Measurements from ENCODE around the gene RNASE4. TPM values are rescaled to one million over a fixed set of nuclear protein-coding genes. Genes with fewer than 3 reads are reported as not detected.
A peak's percentile ranks its signal among the peaks of the same experiment; 100 is the strongest.
"Not testable (repeated sequence)": the region's sequence is repeated elsewhere in the genome, so short reads cannot be mapped to it uniquely, and the experiment has no call there.

RNASE4 gene, protein sequence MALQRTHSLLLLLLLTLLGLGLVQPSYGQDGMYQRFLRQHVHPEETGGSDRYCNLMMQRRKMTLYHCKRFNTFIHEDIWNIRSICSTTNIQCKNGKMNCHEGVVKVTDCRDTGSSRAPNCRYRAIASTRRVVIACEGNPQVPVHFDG
- total RNA-seq (10 to 100 TPM; 27.6 to 53.4 TPM), polyA plus RNA-seq (ENCODE audit: insufficient read depth, low read depth, low replicate concordance) (27.7 TPM)
- long read RNA-seq, donor 1, transcript RNASE4-203 (2 exons, 2,520 nt) = major isoform, 37 of 74 reads
- long read RNA-seq, donor 1, partial matches to known transcripts = 37 of 74 reads
- long read RNA-seq, donor 1, other reads (novel, unspliced or antisense) = 0 of 74 reads
- long read RNA-seq, donor 2, transcript RNASE4-203 (2 exons, 2,520 nt) = major isoform, 21 of 21 reads
- long read RNA-seq, donor 2, partial matches to known transcripts = 0 of 21 reads
- long read RNA-seq, donor 2, other reads (novel, unspliced or antisense) = 0 of 21 reads

- Histone ChIP-seq H3K27ac (peak within 1 kb of the TSS; percentile 100), H3K27me3 (no peaks in the 10 kb centered on the region), H3K9me3 (no peaks in the 10 kb centered on the region), H3K4me3 (peak within 1 kb of the TSS; percentile 86 to 94), H3K36me3 (ENCODE audit: low read depth, missing control alignments) (no peaks in the 10 kb centered on the region), H3K4me1 (peaks cover 10% of the 10 kb centered on the region)
- TF ChIP-seq, protein P1, sequence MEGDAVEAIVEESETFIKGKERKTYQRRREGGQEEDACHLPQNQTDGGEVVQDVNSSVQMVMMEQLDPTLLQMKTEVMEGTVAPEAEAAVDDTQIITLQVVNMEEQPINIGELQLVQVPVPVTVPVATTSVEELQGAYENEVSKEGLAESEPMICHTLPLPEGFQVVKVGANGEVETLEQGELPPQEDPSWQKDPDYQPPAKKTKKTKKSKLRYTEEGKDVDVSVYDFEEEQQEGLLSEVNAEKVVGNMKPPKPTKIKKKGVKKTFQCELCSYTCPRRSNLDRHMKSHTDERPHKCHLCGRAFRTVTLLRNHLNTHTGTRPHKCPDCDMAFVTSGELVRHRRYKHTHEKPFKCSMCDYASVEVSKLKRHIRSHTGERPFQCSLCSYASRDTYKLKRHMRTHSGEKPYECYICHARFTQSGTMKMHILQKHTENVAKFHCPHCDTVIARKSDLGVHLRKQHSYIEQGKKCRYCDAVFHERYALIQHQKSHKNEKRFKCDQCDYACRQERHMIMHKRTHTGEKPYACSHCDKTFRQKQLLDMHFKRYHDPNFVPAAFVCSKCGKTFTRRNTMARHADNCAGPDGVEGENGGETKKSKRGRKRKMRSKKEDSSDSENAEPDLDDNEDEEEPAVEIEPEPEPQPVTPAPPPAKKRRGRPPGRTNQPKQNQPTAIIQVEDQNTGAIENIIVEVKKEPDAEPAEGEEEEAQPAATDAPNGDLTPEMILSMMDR (IDR thresholded peaks at IDR 0.05) = no peak
- TF ChIP-seq POLR2A (IDR thresholded peaks at IDR 0.05) = no peak
- WGBS, 2 donors = 0% methylated on average over 37 to 42 of the region's 42 CpGs
- DNase-seq = peak; percentile 93
- intact Hi-C loops (cut with DNase I; ENCODE audit: low total_unique reads) = loop anchor here (5.0 kb wide), 1 partner anchor 352 kb away; the partner anchor contains the start of gene CCNB1IP1
Measured at GRCh38 chr14:20683891-20684661, at the start of gene RNASE4. Gene RNASE4, plus strand, starts transcription at chr14:20684560. Its CDS starts 14,812 bp downstream, at chr14:20699372.

- H3K9me3 ChIP-seq = no peaks in the 10 kb centered on the region
- TF ChIP-seq, protein P1 (IDR thresholded peaks at IDR 0.05) = no peak
- TF ChIP-seq POLR2A (IDR thresholded peaks at IDR 0.05) = no peak
- no peaks in the 10 kb centered on the region for H3K27me3 ChIP-seq
- intact Hi-C loops (cut with DNase I; ENCODE audit: low total_unique reads) = no loop called here
- DNase-seq = no peak
- H3K4me1 ChIP-seq = peaks cover 12% of the 10 kb centered on the region
- 75 to 100% methylated on average over 1 to 2 of the region's 2 CpGs for WGBS, 2 donors
- no peak within 1 kb of the TSS for H3K4me3 ChIP-seq
- H3K27ac ChIP-seq = peak within 1 kb of the TSS; percentile 50 to 59
- H3K36me3 ChIP-seq (ENCODE audit: low read depth, missing control alignments) = no peaks in the 10 kb centered on the region
Measured at GRCh38 chr14:20641591-20641990, 42.8 kb upstream of the RNASE4 start, which contains the start of gene OR6S1. Gene OR6S1, minus strand, starts transcription at chr14:20641691. Its CDS starts 0 bp downstream, at chr14:20641691.

DNA sequence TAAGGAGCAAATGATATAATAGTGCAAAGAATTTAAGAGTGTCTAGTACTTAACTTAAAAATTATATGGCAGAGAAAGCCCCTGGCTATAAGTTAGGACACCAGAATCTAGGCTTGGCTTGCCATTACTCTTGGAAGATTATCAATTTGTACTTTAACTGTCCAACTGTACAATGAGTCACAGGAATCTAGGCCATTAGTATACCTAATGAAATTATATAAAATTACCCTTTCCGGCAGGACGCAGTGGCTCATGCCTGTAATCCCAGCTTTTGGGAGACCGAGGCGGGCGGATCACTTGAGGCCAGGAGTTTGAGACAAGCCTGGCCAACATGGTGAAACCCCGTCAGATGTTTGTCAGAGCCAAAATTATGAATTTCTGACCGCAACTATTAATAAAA, 42.2 kb upstream of the RNASE4 start:
- peak overlapping the region in 1 of 2 donors; percentile 50 for H3K27ac ChIP-seq
- no peak overlapping the region for H3K4me3 ChIP-seq
- no peaks in the 10 kb centered on the region for H3K36me3 ChIP-seq (ENCODE audit: low read depth, missing control alignments)
- WGBS, 2 donors = 83 to 87% methylated on average over 7 of the region's 7 CpGs
- no peaks in the 10 kb centered on the region for H3K9me3 ChIP-seq
- intact Hi-C loops (cut with DNase I; ENCODE audit: low total_unique reads) = no loop called here
- TF ChIP-seq, protein P1 (IDR thresholded peaks at IDR 0.05) = no peak
- no peak for TF ChIP-seq POLR2A (IDR thresholded peaks at IDR 0.05)
- H3K4me1 ChIP-seq = peaks cover 12% of the 10 kb centered on the region
- DNase-seq = no peak
- H3K27me3 ChIP-seq = no peaks in the 10 kb centered on the region

DNA sequence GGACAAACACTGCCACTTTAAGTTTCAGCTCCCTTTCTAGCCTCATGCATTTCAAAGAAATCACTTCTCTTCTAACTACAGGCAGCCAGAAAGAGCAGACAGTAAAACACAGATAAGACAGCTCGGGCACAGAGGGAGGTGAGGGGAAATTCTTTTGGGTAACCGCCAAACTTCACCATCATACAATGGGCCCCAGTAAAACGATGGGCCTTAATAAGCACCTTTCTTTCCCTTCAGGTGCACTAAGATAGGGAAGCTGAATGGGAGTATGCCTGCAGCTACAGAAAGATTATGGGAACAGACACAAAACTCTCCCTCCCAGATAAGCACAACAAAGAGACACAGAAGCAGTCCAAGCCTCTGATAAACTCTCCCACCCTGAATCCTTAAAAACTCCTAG, 41.6 kb upstream of the RNASE4 start:
- H3K9me3 ChIP-seq; DNase-seq; H3K4me3 ChIP-seq; H3K36me3 ChIP-seq (ENCODE audit: low read depth, missing control alignments); H3K27me3 ChIP-seq; intact Hi-C loops (cut with DNase I; ENCODE audit: low total_unique reads): not testable (repeated sequence)
- WGBS, 2 donors = 8 to 17% methylated on average over 3 of the region's 3 CpGs
- peaks cover 12% of the 10 kb centered on the region for H3K4me1 ChIP-seq
- peak overlapping the region in 1 of 2 donors; percentile 24 for H3K27ac ChIP-seq

GRCh38 chr14:20644520-20644919, 39.8 kb upstream of the RNASE4 start:
- no peak for TF ChIP-seq POLR2A (IDR thresholded peaks at IDR 0.05)
- TF ChIP-seq, protein P1 (IDR thresholded peaks at IDR 0.05) = no peak
- peaks cover 12% of the 10 kb centered on the region for H3K4me1 ChIP-seq
- 82 to 83% methylated on average over 2 of the region's 2 CpGs for WGBS, 2 donors
- no peaks in the 10 kb centered on the region for H3K9me3 ChIP-seq
- H3K27me3 ChIP-seq = no peaks in the 10 kb centered on the region
- no peak for DNase-seq
- H3K27ac ChIP-seq = peak overlapping the region in 1 of 2 donors; percentile 30
- intact Hi-C loops (cut with DNase I; ENCODE audit: low total_unique reads) = no loop called here
- no peak overlapping the region for H3K4me3 ChIP-seq
- H3K36me3 ChIP-seq (ENCODE audit: low read depth, missing control alignments) = no peaks in the 10 kb centered on the region
